Stimulated activated CD4-positive, alpha-beta T cell treated with anti-CD3 and anti-CD28 coated beads, Interleukin-2, amount 100 ng/mL, for 24 hours (primary cell): Measurements from ENCODE around the gene CDC5L.
A peak's percentile ranks its signal among the peaks of the same experiment; 100 is the strongest.
"Not testable (repeated sequence)": the region's sequence is repeated elsewhere in the genome, so short reads cannot be mapped to it uniquely, and the experiment has no call there.

Experiments used
- DNase-seq, 2 donors: peaks; one replicate each; pipeline ENCODE4 v3.0.0-alpha.2; 2020

Gene CDC5L

GRCh38 chr6:44422531-44422930 is 35.0 kb downstream of the CDC5L start:
- DNase-seq = no peak

DNA sequence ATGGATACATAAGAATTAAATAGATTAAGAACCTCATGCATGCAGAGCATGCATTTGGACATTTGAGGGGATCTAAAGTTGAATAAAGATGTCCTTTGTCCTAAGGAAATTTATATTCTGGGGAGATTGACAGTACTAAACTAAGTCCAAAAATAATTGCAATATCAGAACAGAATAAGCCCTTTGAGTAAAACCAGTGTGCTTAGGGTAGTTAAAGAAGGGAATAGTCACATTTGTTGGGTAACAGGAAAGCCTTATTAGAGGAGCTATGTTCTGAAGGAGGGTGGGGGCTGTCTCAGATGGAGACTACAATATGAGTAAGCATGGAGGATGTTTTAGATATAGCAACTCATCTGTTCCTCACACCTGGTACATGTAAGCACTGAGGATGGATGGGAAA is 35.8 kb downstream of the CDC5L start:
- DNase-seq = no peak

GRCh38 chr6:44425951-44426350 is 38.4 kb downstream of the CDC5L start:
- DNase-seq = no peak

DNA sequence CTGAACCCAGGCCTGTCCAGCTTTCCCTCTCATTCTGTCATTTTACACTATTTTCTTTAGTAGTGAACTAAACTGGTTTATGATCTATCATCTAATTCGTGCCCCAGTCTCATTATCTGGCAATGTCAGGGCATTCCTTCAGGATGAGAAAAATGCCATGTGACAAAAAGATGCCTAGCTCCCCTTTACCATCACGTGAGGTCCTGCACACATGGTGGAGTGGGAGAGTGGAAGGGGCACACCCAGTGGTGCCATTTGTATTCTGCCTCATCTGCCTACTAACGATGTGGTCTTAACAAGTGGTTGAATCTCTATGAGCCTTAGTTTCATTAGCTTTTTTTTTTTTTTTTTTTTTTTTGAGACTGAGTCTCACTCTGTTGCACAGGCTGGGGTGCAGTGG is 41.2 kb downstream of the CDC5L start:
- DNase-seq = no peak

GRCh38 chr6:44430326-44430725 is 42.8 kb downstream of the CDC5L start:
- no peak for DNase-seq

DNA sequence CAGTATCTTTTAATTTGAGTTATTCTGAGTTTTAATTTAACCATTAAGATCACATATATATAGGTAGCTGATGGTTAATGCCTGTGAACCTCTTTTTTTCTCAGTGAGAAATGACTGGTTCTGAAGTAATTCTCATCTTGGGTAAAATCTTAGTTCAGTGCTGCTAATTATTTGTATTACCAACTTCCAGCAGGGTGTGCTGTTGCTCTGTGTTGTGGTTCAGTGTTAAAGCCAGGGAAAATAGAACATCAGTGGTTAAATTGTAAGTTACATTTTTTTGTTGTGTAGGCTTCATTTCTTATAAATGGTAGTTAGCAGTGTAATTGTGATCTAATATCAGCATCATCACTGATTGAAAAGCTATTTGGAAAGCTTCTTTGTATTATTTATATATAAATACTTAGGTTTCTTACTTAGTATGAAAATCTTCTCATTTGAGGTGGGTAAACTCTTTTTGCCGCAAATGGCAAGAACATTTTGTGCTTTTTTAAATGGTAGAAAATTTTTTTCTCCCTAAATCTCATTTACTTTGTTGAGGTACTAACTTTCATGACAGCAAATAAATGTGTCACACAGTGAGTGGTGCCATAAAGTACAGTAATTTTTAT is 43.7 kb downstream of the CDC5L start:
- DNase-seq = peak; percentile 39 to 53

DNA sequence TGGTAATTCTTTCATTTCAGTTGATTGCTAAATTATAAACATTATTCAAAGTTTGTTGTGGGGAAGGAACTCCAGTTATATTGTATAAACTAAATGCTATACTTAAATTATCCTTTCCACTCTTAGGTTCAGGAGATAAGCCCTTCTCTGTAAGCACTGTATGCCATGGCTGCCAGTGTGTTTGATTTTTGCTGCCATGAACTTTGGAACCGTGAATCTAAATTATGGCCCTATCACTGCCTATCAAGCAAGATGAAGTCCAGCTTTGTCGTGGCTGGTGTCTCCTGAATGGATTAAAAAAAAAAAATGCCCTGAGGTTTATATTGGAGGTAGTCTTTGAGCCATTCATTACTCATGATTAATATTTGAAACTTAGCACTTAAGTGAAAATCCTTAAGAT is 44.7 kb downstream of the CDC5L start:
- DNase-seq = no peak

DNA sequence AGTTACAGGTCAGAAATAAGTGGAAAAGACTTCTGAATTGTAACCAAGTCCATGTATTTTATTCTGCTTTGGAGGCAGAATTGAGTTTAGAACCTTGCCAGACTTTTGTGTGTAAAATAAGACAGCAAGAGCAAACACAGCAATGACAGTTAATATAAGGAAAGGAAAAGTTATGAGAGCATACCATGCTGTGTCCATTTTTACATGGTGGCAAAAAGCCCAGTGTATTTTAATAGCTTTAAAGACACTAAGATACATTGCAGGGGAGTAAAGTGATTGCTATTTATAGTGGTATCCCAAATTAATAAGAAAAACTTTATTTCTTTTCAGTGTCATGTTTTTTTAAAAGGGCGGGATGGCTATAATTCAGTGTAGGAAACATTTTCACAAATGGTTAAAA is 45.2 kb downstream of the CDC5L start:
- DNase-seq = no peak

DNA sequence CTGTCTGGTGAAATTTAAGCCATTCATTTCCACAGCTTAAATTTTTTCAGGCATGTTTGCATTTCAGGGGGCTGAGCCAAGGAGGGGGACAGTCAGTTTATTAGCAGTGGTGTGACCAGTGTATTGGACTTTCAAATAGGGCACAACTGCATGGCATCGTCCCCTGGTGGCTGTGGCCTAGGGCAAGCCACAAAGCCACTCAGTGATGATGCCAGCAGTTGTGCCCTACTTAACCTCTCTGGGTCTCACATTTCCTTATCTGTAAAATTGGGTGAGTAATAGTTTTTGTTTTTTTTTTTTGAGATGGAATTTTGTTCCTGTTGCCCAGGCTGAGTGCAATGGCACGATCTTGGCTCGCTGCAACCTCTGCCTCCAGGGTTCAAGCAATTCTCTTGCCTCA is 48.0 kb downstream of the CDC5L start:
- DNase-seq = no peak

GRCh38 chr6:44438827-44439226 is 51.3 kb downstream of the CDC5L start:
- no peak for DNase-seq

- DNase-seq = no peak
These were observed 52.0 kb downstream of the CDC5L start for GRCh38 chr6:44439270-44440045.

GRCh38 chr6:44441091-44441855 is 53.8 kb downstream of the CDC5L start:
- no peak for DNase-seq

DNA sequence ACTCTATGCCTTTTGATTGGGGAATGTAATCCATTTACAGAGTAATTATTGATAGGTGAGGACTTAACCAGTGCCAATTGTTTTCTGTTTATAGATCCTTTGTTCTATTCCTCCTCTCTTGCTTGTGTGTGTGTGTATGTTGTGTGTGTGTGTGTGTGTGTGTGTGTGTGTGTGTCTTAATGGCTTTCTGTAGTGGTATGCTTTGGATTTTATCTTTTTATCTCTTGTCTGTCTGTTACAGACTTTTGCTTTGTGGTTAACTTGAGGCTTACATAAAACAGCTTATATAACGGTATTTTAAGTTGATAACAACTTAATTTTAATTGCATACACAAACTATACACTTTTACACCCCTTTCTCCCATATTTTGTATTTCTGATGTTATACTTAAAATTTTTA is 54.7 kb downstream of the CDC5L start:
- no peak for DNase-seq

DNA sequence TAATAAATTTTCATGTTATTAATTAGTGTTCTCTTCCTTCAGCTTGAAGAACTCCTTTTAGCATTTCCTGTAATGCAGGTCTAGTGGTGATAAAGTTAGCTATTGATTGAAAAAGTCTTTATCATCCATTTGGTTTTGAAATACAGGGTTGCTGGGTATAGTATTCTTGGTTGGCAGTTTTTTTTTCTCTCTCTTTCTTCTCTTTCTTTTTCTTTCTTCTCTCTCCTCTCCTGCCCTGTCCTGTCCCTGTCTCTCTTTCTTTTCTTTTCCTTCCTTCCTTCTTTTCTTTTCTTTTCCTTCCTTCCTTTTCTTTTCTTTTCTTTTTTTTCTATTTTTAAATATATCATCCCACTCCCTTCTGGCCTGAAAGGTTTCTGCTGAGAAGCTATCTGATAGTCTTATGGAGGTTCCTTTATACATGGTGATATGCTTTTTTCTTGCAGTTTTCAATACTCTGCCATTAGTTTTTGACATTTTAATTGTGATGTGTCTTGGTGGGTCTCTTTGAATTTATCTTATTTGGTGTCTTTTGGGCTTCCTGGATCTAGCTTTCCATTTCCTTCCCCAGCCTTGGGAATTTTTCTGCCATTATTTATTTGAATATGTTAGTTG is 55.4 kb downstream of the CDC5L start:
- no peak for DNase-seq

DNA sequence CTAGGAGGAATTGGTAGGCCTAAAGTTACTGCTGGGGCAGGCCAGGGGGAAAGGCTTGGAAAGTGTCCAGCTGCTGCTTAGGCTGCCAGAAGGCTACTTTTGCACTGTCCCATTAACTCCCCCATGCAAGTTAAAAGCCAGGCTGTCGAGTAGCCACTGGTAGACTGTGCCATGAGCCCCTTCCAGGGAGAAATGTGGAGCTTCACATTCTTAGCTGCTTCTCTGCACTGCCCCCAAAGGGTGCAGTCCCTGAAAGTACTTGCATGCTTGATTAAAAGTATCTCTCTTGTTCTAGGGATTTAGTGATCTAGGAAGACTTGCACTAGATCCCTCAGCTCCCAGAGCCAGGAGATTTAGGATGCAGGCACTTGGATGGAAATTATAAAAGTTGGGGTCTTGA is 57.3 kb downstream of the CDC5L start:
- no peak for DNase-seq

GRCh38 chr6:44446626-44447300 is 59.3 kb downstream of the CDC5L start:
- no peak for DNase-seq

DNA sequence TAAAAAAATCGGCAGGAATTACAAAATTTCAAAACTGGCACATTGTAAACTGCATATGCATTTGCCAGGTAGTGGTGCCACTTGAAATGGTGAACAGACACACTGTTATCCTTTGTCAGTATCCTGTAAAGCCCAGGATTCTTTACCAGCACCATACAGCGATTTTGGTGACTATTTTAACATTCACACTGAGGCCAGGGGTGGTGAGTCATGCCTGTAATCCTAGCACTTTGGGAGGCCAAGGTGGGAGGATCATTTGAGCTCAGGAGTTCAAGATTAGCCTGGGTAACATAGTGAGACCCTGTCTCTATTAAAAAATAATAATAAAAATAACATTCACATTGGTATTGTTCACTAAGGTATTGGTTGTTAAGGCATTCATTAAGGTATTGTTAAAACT is 61.7 kb downstream of the CDC5L start:
- DNase-seq = not testable (repeated sequence)

GRCh38 chr6:44451803-44452695 is 64.5 kb downstream of the CDC5L start:
- DNase-seq = no peak

DNA sequence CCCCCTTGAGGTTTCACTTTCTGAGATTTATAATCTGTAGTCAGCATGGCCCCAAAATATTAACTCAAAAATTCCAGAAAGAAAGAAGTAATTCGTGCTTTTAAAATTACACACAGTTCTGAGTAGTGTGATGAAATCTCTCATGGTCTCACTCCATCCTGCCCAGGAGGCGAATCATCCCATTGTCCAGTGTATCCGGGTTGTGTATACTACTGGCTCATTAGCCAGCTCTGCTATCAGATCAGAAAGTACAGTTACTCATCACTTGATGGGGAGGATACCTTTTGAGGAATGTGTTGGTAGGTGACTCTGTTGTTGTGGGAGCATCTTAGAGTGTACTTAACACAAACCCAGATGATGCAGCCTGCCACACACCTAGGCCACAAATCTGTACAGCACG is 65.2 kb downstream of the CDC5L start:
- no peak for DNase-seq

DNA sequence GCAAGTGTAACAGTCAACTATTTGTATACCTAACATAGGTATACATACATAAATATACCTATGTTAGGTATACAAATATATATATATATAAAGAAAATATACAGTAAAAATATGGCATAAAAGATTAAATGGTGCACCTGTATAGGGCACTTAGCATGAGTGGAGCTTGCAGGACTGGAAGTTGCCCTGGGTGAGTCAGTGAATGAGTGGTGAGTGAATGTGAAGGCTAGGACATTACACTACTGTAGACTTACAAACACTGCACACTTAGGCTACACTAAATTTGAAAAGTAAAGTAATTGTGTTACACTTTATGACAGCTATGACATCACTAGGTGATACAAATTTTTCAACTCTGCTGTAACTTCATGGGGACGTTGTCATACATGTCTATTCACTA is 65.6 kb downstream of the CDC5L start:
- DNase-seq = no peak

GRCh38 chr6:44454198-44454597 is 66.7 kb downstream of the CDC5L start:
- DNase-seq = no peak
